HCT116 (cell line): ENCODE results near the gene BAIAP2L2. TPM values are rescaled to one million over a fixed set of nuclear protein-coding genes. Genes with fewer than 3 reads are reported as not detected.

Experiments
- FOSL1 ChIP-seq: IDR thresholded peaks from 2 replicates; pipeline ENCODE4 v1.6.1; 2012; ENCODE audit warnings: low read depth
- RAD21 ChIP-seq: IDR thresholded peaks from 2 replicates; pipeline ENCODE4 v1.6.1; 2012; ENCODE audit warnings: low read depth, mild to moderate bottlenecking
- TCF7L2 ChIP-seq: IDR thresholded peaks from 2 replicates; pipeline ENCODE4 v1.7.0; 2011; ENCODE audit warnings: borderline replicate concordance, inconsistent platforms; ENCODE audit not compliant: insufficient read depth, insufficient read length; ENCODE audit errors: extremely low read depth
- total RNA-seq: library from RNA; stranded (reverse); gene quantifications from one replicate; pipeline ENCODE4 v1.2.1, GENCODE V29; 2021; ENCODE audit not compliant: unreplicated experiment
- TF ChIP-seq, protein P1 (sequence below): IDR thresholded peaks from 2 replicates; pipeline ENCODE4 v1.6.1; 2012; ENCODE audit warnings: low read depth
- TF ChIP-seq, protein P2 (sequence below): IDR thresholded peaks from 2 replicates; pipeline ENCODE4 v1.6.1; 2012
- TF ChIP-seq, protein P3 (sequence below): IDR thresholded peaks from 2 replicates; pipeline ENCODE4 v1.6.1; 2011; ENCODE audit warnings: mild to moderate bottlenecking, low read length, moderate library complexity; ENCODE audit not compliant: insufficient replicate concordance; ENCODE audit errors: extremely low read depth

The BAIAP2L2 gene
- total RNA-seq, 1 experiment from 2014 or later, result 1.0 TPM

- TF ChIP-seq, protein P1, sequence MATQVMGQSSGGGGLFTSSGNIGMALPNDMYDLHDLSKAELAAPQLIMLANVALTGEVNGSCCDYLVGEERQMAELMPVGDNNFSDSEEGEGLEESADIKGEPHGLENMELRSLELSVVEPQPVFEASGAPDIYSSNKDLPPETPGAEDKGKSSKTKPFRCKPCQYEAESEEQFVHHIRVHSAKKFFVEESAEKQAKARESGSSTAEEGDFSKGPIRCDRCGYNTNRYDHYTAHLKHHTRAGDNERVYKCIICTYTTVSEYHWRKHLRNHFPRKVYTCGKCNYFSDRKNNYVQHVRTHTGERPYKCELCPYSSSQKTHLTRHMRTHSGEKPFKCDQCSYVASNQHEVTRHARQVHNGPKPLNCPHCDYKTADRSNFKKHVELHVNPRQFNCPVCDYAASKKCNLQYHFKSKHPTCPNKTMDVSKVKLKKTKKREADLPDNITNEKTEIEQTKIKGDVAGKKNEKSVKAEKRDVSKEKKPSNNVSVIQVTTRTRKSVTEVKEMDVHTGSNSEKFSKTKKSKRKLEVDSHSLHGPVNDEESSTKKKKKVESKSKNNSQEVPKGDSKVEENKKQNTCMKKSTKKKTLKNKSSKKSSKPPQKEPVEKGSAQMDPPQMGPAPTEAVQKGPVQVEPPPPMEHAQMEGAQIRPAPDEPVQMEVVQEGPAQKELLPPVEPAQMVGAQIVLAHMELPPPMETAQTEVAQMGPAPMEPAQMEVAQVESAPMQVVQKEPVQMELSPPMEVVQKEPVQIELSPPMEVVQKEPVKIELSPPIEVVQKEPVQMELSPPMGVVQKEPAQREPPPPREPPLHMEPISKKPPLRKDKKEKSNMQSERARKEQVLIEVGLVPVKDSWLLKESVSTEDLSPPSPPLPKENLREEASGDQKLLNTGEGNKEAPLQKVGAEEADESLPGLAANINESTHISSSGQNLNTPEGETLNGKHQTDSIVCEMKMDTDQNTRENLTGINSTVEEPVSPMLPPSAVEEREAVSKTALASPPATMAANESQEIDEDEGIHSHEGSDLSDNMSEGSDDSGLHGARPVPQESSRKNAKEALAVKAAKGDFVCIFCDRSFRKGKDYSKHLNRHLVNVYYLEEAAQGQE, result no peak
- TF ChIP-seq RAD21 (no peak), TCF7L2 (no peak), FOSL1 (no peak)
- TF ChIP-seq, protein P2, sequence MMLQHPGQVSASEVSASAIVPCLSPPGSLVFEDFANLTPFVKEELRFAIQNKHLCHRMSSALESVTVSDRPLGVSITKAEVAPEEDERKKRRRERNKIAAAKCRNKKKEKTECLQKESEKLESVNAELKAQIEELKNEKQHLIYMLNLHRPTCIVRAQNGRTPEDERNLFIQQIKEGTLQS, result no peak
- TF ChIP-seq, protein P3, sequence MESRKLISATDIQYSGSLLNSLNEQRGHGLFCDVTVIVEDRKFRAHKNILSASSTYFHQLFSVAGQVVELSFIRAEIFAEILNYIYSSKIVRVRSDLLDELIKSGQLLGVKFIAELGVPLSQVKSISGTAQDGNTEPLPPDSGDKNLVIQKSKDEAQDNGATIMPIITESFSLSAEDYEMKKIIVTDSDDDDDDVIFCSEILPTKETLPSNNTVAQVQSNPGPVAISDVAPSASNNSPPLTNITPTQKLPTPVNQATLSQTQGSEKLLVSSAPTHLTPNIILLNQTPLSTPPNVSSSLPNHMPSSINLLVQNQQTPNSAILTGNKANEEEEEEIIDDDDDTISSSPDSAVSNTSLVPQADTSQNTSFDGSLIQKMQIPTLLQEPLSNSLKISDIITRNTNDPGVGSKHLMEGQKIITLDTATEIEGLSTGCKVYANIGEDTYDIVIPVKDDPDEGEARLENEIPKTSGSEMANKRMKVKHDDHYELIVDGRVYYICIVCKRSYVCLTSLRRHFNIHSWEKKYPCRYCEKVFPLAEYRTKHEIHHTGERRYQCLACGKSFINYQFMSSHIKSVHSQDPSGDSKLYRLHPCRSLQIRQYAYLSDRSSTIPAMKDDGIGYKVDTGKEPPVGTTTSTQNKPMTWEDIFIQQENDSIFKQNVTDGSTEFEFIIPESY, result no peak
Measured at GRCh38 chr22:38073150-38074130, 37.0 kb downstream of the BAIAP2L2 start (continued).
